ENCODE results near the gene HIF1A. TPM values are rescaled to one million over a fixed set of nuclear protein-coding genes. Genes with fewer than 3 reads are reported as not detected.

Gene HIF1A
- total and polyA plus RNA-seq, 2 experiments from 2014 or later: 113 to 242 TPM

Other genes with a start within 250 kb of the HIF1A start
- 14.8 and 19.5 TPM in 2 replicates for gene SNAPC1, start 66.9 kb downstream of the HIF1A start, total RNA-seq (2014; rRNA removed; shearing (Covaris generic))
- gene SNAPC1, start 66.9 kb downstream of the HIF1A start, polyA plus RNA-seq (2016; fragmentation: Nextera tagmentation; extraction: Ambion mirVana): 28.8 and 33.4 TPM in 2 replicates
- 2.6 and 3.7 TPM in 2 replicates for gene SYT16, start 117.2 kb downstream of the HIF1A start, total RNA-seq (2014; rRNA removed; shearing (Covaris generic))
- 0.80 and 0.91 TPM in 2 replicates for gene SYT16, start 117.2 kb downstream of the HIF1A start, polyA plus RNA-seq (2016; fragmentation: Nextera tagmentation; extraction: Ambion mirVana)